ENCODE data around the gene ADAMTS20.
"Not testable (repeated sequence)": the region's sequence is repeated elsewhere in the genome, so short reads cannot be mapped to it uniquely, and the experiment has no call there.

Gene ADAMTS20

DNA sequence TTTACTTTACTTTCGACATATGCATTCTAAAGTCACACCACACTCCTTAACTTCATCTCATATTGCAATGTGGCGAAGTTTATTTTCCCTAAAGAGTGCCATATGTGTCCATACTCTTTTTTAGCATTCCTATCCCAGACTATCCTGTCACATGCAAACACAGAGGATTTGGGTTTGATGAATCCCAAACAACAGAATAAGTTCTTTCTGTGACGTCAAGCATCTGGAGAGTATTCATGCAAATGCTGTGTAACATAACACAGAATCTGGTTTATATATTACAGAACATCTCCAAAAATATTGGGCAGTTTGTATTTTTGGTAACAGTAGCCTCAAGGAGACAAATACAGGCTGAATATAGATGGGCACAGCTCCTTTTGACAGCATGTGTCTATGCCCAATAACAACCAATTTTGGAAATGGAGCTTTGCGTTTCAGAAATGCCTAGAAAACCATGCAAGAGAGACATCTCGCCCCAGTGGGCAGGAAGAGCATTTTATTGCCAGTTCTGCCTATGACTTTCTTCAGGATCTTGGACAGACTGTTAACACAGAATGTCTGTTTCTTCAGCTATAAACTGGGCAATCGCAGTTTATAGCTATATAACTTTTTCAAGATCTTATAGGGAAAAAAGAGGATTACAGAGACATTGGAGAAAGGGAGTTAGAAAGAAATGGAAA, 190.8 kb downstream of the ADAMTS20 start:
- no peaks in the 10 kb centered on the region for H3K36me3 ChIP-seq (ENCODE audit: control insufficient read depth, insufficient read depth, low read length)
- no peak overlapping the region for H3K27ac ChIP-seq (ENCODE audit: low read depth, low read length, severe bottlenecking)
- H3K4me1 ChIP-seq (ENCODE audit: control insufficient read depth, insufficient read depth, low read length, poor library complexity, severe bottlenecking): no peaks in the 10 kb centered on the region
- WGBS, 2 experiments (ENCODE audit: insufficient coverage in 2 of 2): 88 to 90% methylated on average over 4 of the region's 6 CpGs
- no peak overlapping the region for H3K4me3 ChIP-seq (ENCODE audit: extremely low read depth, insufficient read depth, low read length, poor library complexity, severe bottlenecking)
- no peaks in the 10 kb centered on the region for H3K9me3 ChIP-seq (ENCODE audit: control insufficient read depth, low read length)

DNA sequence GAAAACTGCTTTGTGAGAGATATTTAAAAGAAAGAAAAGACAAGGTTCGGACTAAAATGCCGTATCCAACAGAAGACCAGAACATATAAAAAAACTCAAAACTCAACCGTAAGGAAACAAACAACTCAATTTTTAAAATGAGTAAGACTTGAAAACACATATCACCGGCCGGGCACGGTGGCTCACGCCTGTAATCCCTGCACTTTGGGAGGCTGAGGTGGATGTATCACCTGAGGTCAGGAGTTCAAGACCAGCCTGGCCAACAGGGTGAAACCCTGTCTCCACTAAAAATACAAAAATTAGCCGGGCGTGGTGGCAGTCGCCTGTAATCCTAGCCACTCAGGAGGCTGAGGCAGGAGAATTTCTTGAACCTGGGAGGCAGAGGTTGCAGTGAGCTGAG, 192.0 kb downstream of the ADAMTS20 start:
- 87 to 100% methylated on average over 1 to 8 of the region's 10 CpGs for WGBS, 2 experiments (ENCODE audit: insufficient coverage in 2 of 2)
- H3K9me3 ChIP-seq (ENCODE audit: control insufficient read depth, low read length); H3K4me3 ChIP-seq (ENCODE audit: extremely low read depth, insufficient read depth, low read length, poor library complexity, severe bottlenecking); H3K4me1 ChIP-seq (ENCODE audit: control insufficient read depth, insufficient read depth, low read length, poor library complexity, severe bottlenecking); H3K27ac ChIP-seq (ENCODE audit: low read depth, low read length, severe bottlenecking); H3K36me3 ChIP-seq (ENCODE audit: control insufficient read depth, insufficient read depth, low read length): not testable (repeated sequence)

DNA sequence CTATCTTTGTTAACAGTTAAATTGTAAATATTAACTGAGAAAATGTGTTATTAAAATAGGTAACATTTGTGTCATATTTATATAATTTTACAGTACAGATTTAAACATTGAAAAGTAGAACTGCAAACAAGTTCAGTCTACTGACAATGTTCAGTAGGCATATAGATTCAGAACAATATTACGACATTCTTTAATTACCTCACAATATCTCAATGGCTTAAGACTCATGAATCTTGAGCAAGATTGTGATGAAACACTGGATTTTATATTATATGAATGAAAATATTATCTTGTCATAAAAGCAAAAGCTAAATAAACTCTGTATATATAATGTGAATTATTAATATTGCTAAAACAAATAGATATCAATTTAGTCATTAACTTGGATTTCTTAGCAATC, 194.9 kb downstream of the ADAMTS20 start:
- H3K4me3 ChIP-seq (ENCODE audit: extremely low read depth, insufficient read depth, low read length, poor library complexity, severe bottlenecking): no peak overlapping the region
- no peaks in the 10 kb centered on the region for H3K36me3 ChIP-seq (ENCODE audit: control insufficient read depth, insufficient read depth, low read length)
- no CpG with 5 or more reads among the region's 1 CpG for WGBS, 2 experiments (ENCODE audit: insufficient coverage in 2 of 2)
- H3K27ac ChIP-seq (ENCODE audit: low read depth, low read length, severe bottlenecking): no peak overlapping the region
- H3K4me1 ChIP-seq (ENCODE audit: control insufficient read depth, insufficient read depth, low read length, poor library complexity, severe bottlenecking): no peaks in the 10 kb centered on the region
- H3K9me3 ChIP-seq (ENCODE audit: control insufficient read depth, low read length): no peaks in the 10 kb centered on the region

DNA sequence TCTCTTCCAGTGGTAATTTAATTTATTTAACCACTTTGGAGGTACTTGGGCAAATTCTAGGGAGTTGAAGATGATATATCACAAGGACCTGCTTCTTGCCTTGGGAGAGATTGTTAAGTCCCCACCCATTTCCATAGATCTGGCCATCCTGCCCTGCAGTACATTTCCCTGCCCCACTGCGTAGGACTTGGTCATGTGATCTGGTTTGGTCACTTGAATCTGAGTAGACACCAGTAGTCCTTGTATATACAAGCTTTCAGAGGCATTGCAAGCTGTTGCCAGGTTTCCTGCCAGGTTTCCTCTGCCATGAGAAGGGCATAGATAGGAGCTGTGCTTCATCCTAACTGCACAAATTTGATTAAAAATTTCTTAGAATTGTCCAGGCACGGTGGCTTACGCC, 200.0 kb downstream of the ADAMTS20 start:
- no peak overlapping the region for H3K27ac ChIP-seq (ENCODE audit: low read depth, low read length, severe bottlenecking)
- no peaks in the 10 kb centered on the region for H3K9me3 ChIP-seq (ENCODE audit: control insufficient read depth, low read length)
- no peaks in the 10 kb centered on the region for H3K4me1 ChIP-seq (ENCODE audit: control insufficient read depth, insufficient read depth, low read length, poor library complexity, severe bottlenecking)
- H3K4me3 ChIP-seq (ENCODE audit: extremely low read depth, insufficient read depth, low read length, poor library complexity, severe bottlenecking): no peak overlapping the region
- WGBS, 2 experiments (ENCODE audit: insufficient coverage in 2 of 2): 83 to 100% methylated on average over 1 to 2 of the region's 3 CpGs
- H3K36me3 ChIP-seq (ENCODE audit: control insufficient read depth, insufficient read depth, low read length): no peaks in the 10 kb centered on the region

DNA sequence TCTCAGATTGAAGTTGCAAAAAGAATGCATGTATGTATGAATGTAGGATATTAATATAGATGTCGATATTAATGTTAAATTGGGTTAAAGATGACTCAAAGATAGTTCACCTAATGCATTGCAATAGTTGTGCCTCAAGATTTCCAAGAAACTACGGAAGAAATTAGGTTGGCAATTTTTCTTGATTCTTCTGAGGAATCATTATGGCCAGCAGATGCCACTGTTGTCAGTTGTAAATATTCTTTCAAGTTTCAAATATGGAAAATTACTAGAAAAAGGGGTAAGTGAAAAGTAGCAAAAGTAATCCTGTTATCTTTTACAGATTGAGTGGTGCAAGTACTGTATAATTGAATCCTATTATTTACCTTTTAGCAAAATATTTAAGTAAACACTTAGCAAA, 202.1 kb downstream of the ADAMTS20 start:
- 51 to 61% methylated on average over 2 of the region's 2 CpGs for WGBS, 2 experiments (ENCODE audit: insufficient coverage in 2 of 2)
- no peak overlapping the region for H3K27ac ChIP-seq (ENCODE audit: low read depth, low read length, severe bottlenecking)
- H3K4me1 ChIP-seq (ENCODE audit: control insufficient read depth, insufficient read depth, low read length, poor library complexity, severe bottlenecking): no peaks in the 10 kb centered on the region
- no peak overlapping the region for H3K4me3 ChIP-seq (ENCODE audit: extremely low read depth, insufficient read depth, low read length, poor library complexity, severe bottlenecking)
- peaks cover 10% of the 10 kb centered on the region for H3K9me3 ChIP-seq (ENCODE audit: control insufficient read depth, low read length)
- no peaks in the 10 kb centered on the region for H3K36me3 ChIP-seq (ENCODE audit: control insufficient read depth, insufficient read depth, low read length)

DNA sequence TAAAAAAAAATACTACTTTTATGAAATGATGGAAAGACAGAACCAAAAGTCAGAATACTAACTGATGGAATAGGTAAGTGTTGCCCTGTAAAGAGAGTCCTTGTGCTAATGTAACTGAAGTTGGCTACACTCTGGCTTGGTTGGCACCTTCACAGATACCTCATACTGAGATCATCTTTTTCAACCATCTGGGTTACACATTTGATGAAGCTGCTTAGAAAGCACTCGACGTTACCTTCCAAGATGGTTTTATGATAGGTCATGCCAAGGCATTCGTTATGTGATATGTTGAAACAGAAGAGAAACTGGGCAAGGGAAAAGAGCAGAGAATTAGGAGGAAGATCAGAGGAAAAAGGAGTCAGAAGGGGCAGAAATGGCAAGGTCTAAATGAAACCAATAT, 203.8 kb downstream of the ADAMTS20 start:
- H3K4me1 ChIP-seq (ENCODE audit: control insufficient read depth, insufficient read depth, low read length, poor library complexity, severe bottlenecking): no peaks in the 10 kb centered on the region
- H3K27ac ChIP-seq (ENCODE audit: low read depth, low read length, severe bottlenecking): no peak overlapping the region
- peaks cover 27% of the 10 kb centered on the region for H3K9me3 ChIP-seq (ENCODE audit: control insufficient read depth, low read length)
- no peaks in the 10 kb centered on the region for H3K36me3 ChIP-seq (ENCODE audit: control insufficient read depth, insufficient read depth, low read length)
- 92 to 97% methylated on average over 3 of the region's 3 CpGs for WGBS, 2 experiments (ENCODE audit: insufficient coverage in 2 of 2)
- H3K4me3 ChIP-seq (ENCODE audit: extremely low read depth, insufficient read depth, low read length, poor library complexity, severe bottlenecking): no peak overlapping the region

DNA sequence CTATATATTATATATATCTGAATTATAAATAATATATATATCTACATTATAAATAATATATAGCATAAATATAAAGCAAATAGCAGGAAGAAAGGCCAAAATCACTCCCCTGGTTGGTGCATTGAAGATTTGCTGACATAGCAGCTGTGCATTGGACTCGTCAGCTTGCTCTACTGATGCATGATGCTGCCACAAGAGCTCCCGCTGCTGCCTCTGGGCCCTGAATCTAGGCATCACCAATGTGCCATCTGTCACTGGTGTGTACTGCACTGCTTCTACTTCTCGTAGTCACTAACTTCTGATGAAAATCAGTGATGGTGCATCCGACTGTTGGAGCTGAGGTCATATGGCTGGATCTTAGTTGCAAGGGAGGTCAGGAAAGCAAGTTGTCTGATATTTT, 205.0 kb downstream of the ADAMTS20 start:
- Histone ChIP-seq H3K4me1 (ENCODE audit: control insufficient read depth, insufficient read depth, low read length, poor library complexity, severe bottlenecking) (no peaks in the 10 kb centered on the region), H3K27ac (ENCODE audit: low read depth, low read length, severe bottlenecking) (no peak overlapping the region), H3K9me3 (ENCODE audit: control insufficient read depth, low read length) (peaks cover 27% of the 10 kb centered on the region), H3K4me3 (ENCODE audit: extremely low read depth, insufficient read depth, low read length, poor library complexity, severe bottlenecking) (no peak overlapping the region), H3K36me3 (ENCODE audit: control insufficient read depth, insufficient read depth, low read length) (no peaks in the 10 kb centered on the region)
- WGBS, 2 experiments (ENCODE audit: insufficient coverage in 2 of 2): 94 to 98% methylated on average over 4 of the region's 4 CpGs

DNA sequence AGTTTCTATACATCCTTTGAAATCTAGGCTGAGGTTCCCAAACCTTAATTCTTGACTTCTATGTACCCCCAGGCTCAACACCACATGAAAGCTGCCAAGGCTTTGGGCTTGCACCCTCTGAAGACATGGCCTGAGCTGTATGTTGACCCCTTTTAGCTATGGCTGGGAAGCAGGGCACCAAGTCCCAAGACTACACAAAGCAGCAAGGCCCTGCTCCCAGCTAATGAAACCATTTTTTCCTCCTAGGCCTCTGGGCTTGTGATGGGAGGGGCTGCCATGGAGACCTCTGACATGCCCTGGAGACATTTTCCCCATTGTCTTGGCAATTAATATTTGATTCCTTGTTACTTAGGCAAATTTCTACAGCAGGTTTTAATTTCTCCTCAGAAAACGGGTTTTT, 207.0 kb downstream of the ADAMTS20 start:
- 75 to 80% methylated on average over 1 of the region's 1 CpG for WGBS, 2 experiments (ENCODE audit: insufficient coverage in 2 of 2)
- Histone ChIP-seq H3K27ac (ENCODE audit: low read depth, low read length, severe bottlenecking) (no peak overlapping the region), H3K9me3 (ENCODE audit: control insufficient read depth, low read length) (peaks cover 27% of the 10 kb centered on the region), H3K36me3 (ENCODE audit: control insufficient read depth, insufficient read depth, low read length) (no peaks in the 10 kb centered on the region), H3K4me1 (ENCODE audit: control insufficient read depth, insufficient read depth, low read length, poor library complexity, severe bottlenecking) (no peaks in the 10 kb centered on the region), H3K4me3 (ENCODE audit: extremely low read depth, insufficient read depth, low read length, poor library complexity, severe bottlenecking) (no peak overlapping the region)

DNA sequence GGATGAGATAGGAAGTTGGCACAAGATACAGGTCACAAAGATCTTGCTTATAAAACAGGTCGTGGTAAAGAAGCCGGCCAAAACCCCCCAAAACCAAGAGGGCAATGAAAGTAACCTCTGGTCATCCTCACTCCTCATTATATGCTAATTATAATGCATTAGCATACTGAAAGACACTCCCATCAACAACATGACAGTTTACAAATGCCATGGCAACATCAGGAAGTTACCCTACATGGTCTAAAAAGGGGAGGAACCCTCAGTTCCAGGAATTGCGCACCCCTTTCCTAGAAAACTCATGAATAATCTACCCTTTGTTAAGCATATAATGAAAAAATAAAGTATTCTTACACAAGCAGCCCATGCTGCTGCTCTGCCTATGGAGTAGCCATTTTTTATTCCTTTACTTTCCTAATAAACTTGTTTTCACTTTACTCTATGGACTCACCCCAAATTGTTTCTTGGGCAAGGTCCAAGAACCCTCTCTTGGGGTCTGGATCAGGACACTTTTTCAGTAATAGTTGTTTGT, 210.2 kb downstream of the ADAMTS20 start:
- H3K4me3 ChIP-seq (ENCODE audit: extremely low read depth, insufficient read depth, low read length, poor library complexity, severe bottlenecking); H3K36me3 ChIP-seq (ENCODE audit: control insufficient read depth, insufficient read depth, low read length); H3K27ac ChIP-seq (ENCODE audit: low read depth, low read length, severe bottlenecking); H3K4me1 ChIP-seq (ENCODE audit: control insufficient read depth, insufficient read depth, low read length, poor library complexity, severe bottlenecking): not testable (repeated sequence)
- WGBS, 2 experiments (ENCODE audit: insufficient coverage in 2 of 2): no CpG with 5 or more reads among the region's 3 CpGs
- H3K9me3 ChIP-seq (ENCODE audit: control insufficient read depth, low read length): peaks cover 27% of the 10 kb centered on the region

DNA sequence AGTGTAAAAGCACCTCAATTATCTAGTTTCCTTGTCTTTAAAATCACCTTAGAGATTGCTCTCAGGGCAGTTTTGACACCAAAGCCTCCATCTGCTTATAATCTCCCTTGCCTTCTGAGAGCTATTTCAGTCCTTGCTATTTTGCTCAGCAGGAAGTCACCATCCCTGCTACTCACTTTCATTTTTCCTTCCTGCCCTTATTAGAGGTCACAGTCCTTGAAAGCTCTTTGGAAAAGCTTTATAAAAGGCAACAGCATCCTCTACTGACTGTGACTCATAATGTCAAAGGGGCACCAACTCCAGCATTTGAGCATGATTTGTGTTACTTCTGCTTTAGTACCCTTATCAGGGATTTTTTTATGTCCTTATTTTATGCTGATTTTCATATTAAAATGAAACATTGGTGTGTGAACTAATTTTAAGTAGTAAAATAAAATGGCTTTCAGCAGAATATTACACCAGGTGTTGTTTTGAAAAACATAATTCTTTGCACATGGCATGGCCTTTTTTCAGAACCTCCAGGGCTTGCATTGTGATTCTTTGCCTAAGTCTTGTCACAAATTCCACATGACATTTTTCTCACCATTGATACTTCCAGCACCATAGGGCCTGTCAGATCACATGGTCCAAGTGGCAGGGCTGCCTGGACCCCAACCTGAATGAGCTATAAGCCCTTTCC, 213.0 kb downstream of the ADAMTS20 start:
- H3K36me3 ChIP-seq (ENCODE audit: control insufficient read depth, insufficient read depth, low read length): no peaks in the 10 kb centered on the region
- H3K4me3 ChIP-seq (ENCODE audit: extremely low read depth, insufficient read depth, low read length, poor library complexity, severe bottlenecking): no peak overlapping the region
- peaks cover 8% of the 10 kb centered on the region for H3K9me3 ChIP-seq (ENCODE audit: control insufficient read depth, low read length)
- H3K27ac ChIP-seq (ENCODE audit: low read depth, low read length, severe bottlenecking): no peak overlapping the region
- peaks cover 9% of the 10 kb centered on the region for H3K4me1 ChIP-seq (ENCODE audit: control insufficient read depth, insufficient read depth, low read length, poor library complexity, severe bottlenecking)
